A549 (cell line): Measurements from ENCODE around the gene EPB41L4B. TPM values are rescaled to one million over a fixed set of nuclear protein-coding genes. Genes with fewer than 3 reads are reported as not detected.

Experiments
- ATAC-seq, 2 experiments: fragments of 200-7000 bp in 1 of 2; fragments of >200 bp in 1 of 2; cut with Nextera tagmentation in 1 of 2; cut with Tn5 transposase in 1 of 2; 3 replicates each; pipeline versions ENCODE4 v1.8.0 to v1.9.1; 2018 to 2020; ENCODE audit warnings: mild to moderate bottlenecking in 1 of 2, moderate library complexity in 1 of 2
- CTCF ChIA-PET: fragments of 300-600 bp; sonication (Branson Sonifier 250); formaldehyde crosslinking; extraction: SDS; loops from one replicate; lab custom pipeline; 2021; ENCODE audit warnings: antibody characterized with exemption, inconsistent platforms; lab: Yijun Ruan, JAX
- POLR2A ChIA-PET: fragments of 350-600 bp; formaldehyde crosslinking; extraction: SDS; loops from one replicate; lab custom pipeline; 2021; ENCODE audit warnings: antibody characterized with exemption, inconsistent platforms; lab: Yijun Ruan, JAX
- DNase-seq, 2 experiments: peaks; one replicate each; pipeline versions ENCODE4 v3.0.0 to v3.0.0-alpha.2; 2011 to 2016; ENCODE audit warnings: low read depth in 1 of 2, low spot score in 1 of 2
- FAIRE-seq: peaks from 2 replicates; lab custom pipeline; 2011; peaks lifted over from hg19 to GRCh38; lab: Jason Lieb, UNC
- H3K27ac ChIP-seq, 2 experiments: fragments of >200 bp; sonication (Bioruptor Twin); formaldehyde crosslinking; 3 replicates each; pipeline ENCODE4 v1.5.1; 2016 to 2017
- H3K4me1 ChIP-seq: fragments of >200 bp; sonication (Bioruptor Twin); formaldehyde crosslinking; 3 replicates; pipeline ENCODE4 v1.6.1; 2016
- H3K4me2 ChIP-seq: fragments of >200 bp; sonication (Bioruptor Twin); formaldehyde crosslinking; 3 replicates; pipeline ENCODE4 v1.6.1; 2016
- H3K4me3 ChIP-seq: fragments of >200 bp; sonication (Bioruptor Twin); formaldehyde crosslinking; 3 replicates; pipeline ENCODE4 v1.5.1; 2016
- H3K9me3 ChIP-seq: fragments of >200 bp; sonication (Bioruptor Twin); formaldehyde crosslinking; 3 replicates; pipeline ENCODE4 v1.6.1; 2016
- BCL3 ChIP-seq: fragments of >200 bp; sonication (Bioruptor Twin); formaldehyde crosslinking; IDR thresholded peaks from 3 replicates; pipeline ENCODE4 v1.6.1; 2016
- BHLHE40 ChIP-seq: IDR thresholded peaks from 2 replicates; pipeline ENCODE4 v1.6.1; 2012; ENCODE audit warnings: low read depth, low read length, inconsistent platforms
- CHD2 ChIP-seq: fragments of 150-350 bp; IDR thresholded peaks from 2 replicates; pipeline ENCODE4 v1.6.1; 2014; ENCODE audit warnings: low read length; ENCODE audit not compliant: partially characterized antibody
- CHD4 ChIP-seq: fragments of 200-600 bp; sonication (generic); IDR thresholded peaks from 2 replicates; pipeline ENCODE4 v1.6.1; 2016; ENCODE audit warnings: antibody characterized with exemption, mild to moderate bottlenecking, borderline replicate concordance
- CTCF ChIP-seq: fragments of >200 bp; sonication (Bioruptor Twin); formaldehyde crosslinking; IDR thresholded peaks from 3 replicates; pipeline ENCODE4 v1.5.1; 2016
- E2F6 ChIP-seq: IDR thresholded peaks from 2 replicates; pipeline ENCODE4 v1.6.1; 2012; ENCODE audit warnings: low read depth, borderline replicate concordance
- EHF ChIP-seq: fragments of 250-450 bp; sonication (Bioruptor Pico); IDR thresholded peaks from 2 replicates; pipeline ENCODE4 v1.5.0; 2020; ENCODE audit warnings: mild to moderate bottlenecking
- FOSB ChIP-seq: fragments of 250-450 bp; sonication (Bioruptor Pico); IDR thresholded peaks from 2 replicates; pipeline ENCODE4 v1.5.0; 2020; ENCODE audit warnings: mild to moderate bottlenecking, moderate library complexity
- GATA3 ChIP-seq: IDR thresholded peaks from 2 replicates; pipeline ENCODE4 v1.6.1; 2012; ENCODE audit warnings: borderline replicate concordance
- HDAC2 ChIP-seq: fragments of 200-600 bp; sonication (generic); IDR thresholded peaks from 2 replicates; pipeline ENCODE4 v1.6.1; 2016
- HES2 ChIP-seq: fragments of >200 bp; sonication (Bioruptor Twin); formaldehyde crosslinking; IDR thresholded peaks from 2 replicates; pipeline ENCODE4 v1.6.1; 2016
- HEYL ChIP-seq: fragments of 250-450 bp; sonication (Bioruptor Pico); IDR thresholded peaks from 2 replicates; pipeline ENCODE4 v1.8.0; 2021; ENCODE audit warnings: mild to moderate bottlenecking, moderate library complexity
- HOXA7 ChIP-seq: fragments of 250-450 bp; sonication (Bioruptor Pico); IDR thresholded peaks from 2 replicates; pipeline ENCODE4 v1.5.0; 2020; ENCODE audit warnings: mild to moderate bottlenecking, moderate library complexity
- HOXB5 ChIP-seq: fragments of 250-450 bp; sonication (Bioruptor Pico); IDR thresholded peaks from 2 replicates; pipeline ENCODE4 v1.5.0; 2020; ENCODE audit warnings: mild to moderate bottlenecking, moderate library complexity
- JUN ChIP-seq, 2 experiments: fragments of >200 bp; sonication (Bioruptor Twin); formaldehyde crosslinking; IDR thresholded peaks; 2 replicates in 1 of 2; 3 replicates in 1 of 2; pipeline ENCODE4 v1.6.1; 2016 to 2017
- KDM1A ChIP-seq: fragments of 200-600 bp; sonication (generic); IDR thresholded peaks from 2 replicates; pipeline ENCODE4 v1.6.1; 2016; ENCODE audit warnings: low read depth, mild to moderate bottlenecking
- NFE2L2 ChIP-seq: fragments of 150-350 bp; conservative IDR thresholded peaks from 2 replicates; pipeline ENCODE4 v1.6.1; 2014; ENCODE audit warnings: low read length
- NPAS2 ChIP-seq: fragments of 250-450 bp; sonication (Bioruptor Pico); IDR thresholded peaks from 2 replicates; pipeline ENCODE4 v1.8.0; 2022; ENCODE audit warnings: mild to moderate bottlenecking, moderate library complexity, borderline replicate concordance
- PBX3 ChIP-seq: IDR thresholded peaks from 2 replicates; pipeline ENCODE4 v1.6.1; 2012
- PHF8 ChIP-seq: fragments of 200-600 bp; sonication (generic); IDR thresholded peaks from 2 replicates; pipeline ENCODE4 v1.6.1; 2016; ENCODE audit warnings: low read depth, mild to moderate bottlenecking, antibody characterized with exemption, moderate library complexity, borderline replicate concordance
- POLR2AphosphoS2 ChIP-seq: conservative IDR thresholded peaks from 2 replicates; pipeline ENCODE4 v1.6.1; 2012; ENCODE audit warnings: low read length, improper control_type of control experiment, inconsistent platforms
- RAD21 ChIP-seq, 2 experiments: fragments of >200 bp in 1 of 2; sonication (Bioruptor Twin) in 1 of 2; formaldehyde crosslinking in 1 of 2; IDR thresholded peaks in 1 of 2; conservative IDR thresholded peaks in 1 of 2; 2 replicates in 1 of 2; 3 replicates in 1 of 2; pipeline ENCODE4 v1.6.1; 2012 to 2018; ENCODE audit warnings: inconsistent platforms in 1 of 2
- REST ChIP-seq: fragments of 200-600 bp; sonication (generic); IDR thresholded peaks from 2 replicates; pipeline ENCODE4 v1.6.1; 2016; ENCODE audit warnings: antibody characterized with exemption, mild to moderate bottlenecking, moderate library complexity
- RFX5 ChIP-seq: fragments of 450-650 bp; IDR thresholded peaks from 2 replicates; pipeline ENCODE4 v1.7.1; 2014; ENCODE audit warnings: antibody characterized with exemption, mild to moderate bottlenecking, moderate library complexity
- SREBF2 ChIP-seq: fragments of 450-650 bp; IDR thresholded peaks from 2 replicates; pipeline ENCODE4 v1.6.1; 2014; ENCODE audit warnings: mild to moderate bottlenecking, moderate library complexity
- TFCP2L1 ChIP-seq: fragments of 250-450 bp; sonication (Bioruptor Pico); IDR thresholded peaks from 2 replicates; pipeline ENCODE4 v1.5.0; 2021; ENCODE audit warnings: mild to moderate bottlenecking
- ZC3H11A ChIP-seq: fragments of 450-650 bp; IDR thresholded peaks from 2 replicates; pipeline ENCODE4 v1.6.1; 2014; ENCODE audit warnings: antibody characterized with exemption, mild to moderate bottlenecking
- ZFP36 ChIP-seq: fragments of 450-650 bp; IDR thresholded peaks from 2 replicates; pipeline ENCODE4 v1.6.1; 2014; ENCODE audit warnings: borderline replicate concordance; ENCODE audit not compliant: partially characterized antibody
- WGBS: methylation state at CpG from one replicate; pipeline ENCODE4 v1.1.6; 2017; ENCODE audit errors: missing lambda C conversion rate; 5-methylcytosine and 5-hydroxymethylcytosine counted together
- polyA plus RNA-seq, 4 experiments: library from polyadenylated mRNA; depleted of rRNA in 3 of 4; stranded (reverse); fragments of >200 nt; fragmentation: RNase III in 1 of 4; extraction: RNeasy Plus Mini Kit Qiagen cat#74134 plus additional on column Dnase treatment in 1 of 4; gene quantifications; 2 replicates in 3 of 4; 3 replicates in 1 of 4; pipeline ENCODE4 v1.2.3, GENCODE V29; 2011 to 2017

The EPB41L4B gene
- polyA plus RNA-seq, 2 of the 4 experiments (the other 2 are of a cell fraction): 7.9 to 22.0 TPM

GRCh38 chr9:109159583-109159982, 161.3 kb downstream of the EPB41L4B start:
- Histone ChIP-seq H3K9me3 (no peaks in the 10 kb centered on the region), H3K27ac (no peak overlapping the region)
- ChIA-PET POLR2A (no interaction called here), CTCF (interaction anchor here (0.6 to 1.3 kb wide), 3 partner anchors 40 to 281 kb away, joined by 3 to 5 read pairs (median 3); partner anchors contain the start of gene TMEM245)
- WGBS: 80% methylated on average over 4 of the region's 4 CpGs
- no peak for FAIRE-seq
- TF ChIP-seq RAD21 (conservative IDR thresholded peaks at IDR 0.05 in 1 of 2, IDR thresholded peaks at IDR 0.05 in 1 of 2) (no peak), HES2 (no peak), EHF (no peak), E2F6 (no peak), HEYL (CRISPR knock-in tag) (no peak), KDM1A (no peak), HOXA7 (no peak), PHF8 (no peak), NPAS2 (CRISPR knock-in tag) (no peak), POLR2AphosphoS2 (no peak), ZFP36 (no peak), BHLHE40 (no peak), ZC3H11A (no peak), BCL3 (no peak)
- TF ChIP-seq, all 56 proteins: peak for 0
- H3K4me1 ChIP-seq: no peaks in the 10 kb centered on the region
- no peak for ATAC-seq
- no peak overlapping the region for H3K4me2 ChIP-seq
- no peak for DNase-seq
- H3K4me3 ChIP-seq: no peak overlapping the region

GRCh38 chr9:109158651-109159050, 162.2 kb downstream of the EPB41L4B start:
- no peak for TF ChIP-seq CHD4
- no peak for TF ChIP-seq SREBF2
- TF ChIP-seq CHD2: no peak
- no peak for TF ChIP-seq FOSB (CRISPR knock-in tag)
- TF ChIP-seq PBX3: no peak
- no peak for TF ChIP-seq CTCF
- TF ChIP-seq HDAC2: no peak
- TF ChIP-seq TFCP2L1 (CRISPR knock-in tag): no peak
- TF ChIP-seq GATA3: no peak
- TF ChIP-seq RFX5: no peak
- TF ChIP-seq REST: no peak
- no peak for TF ChIP-seq JUN (IDR thresholded peaks at IDR 0.05)
- no peak for TF ChIP-seq NFE2L2
- no peak for TF ChIP-seq HOXB5 (CRISPR knock-in tag)
- no peak for DNase-seq
- Histone ChIP-seq H3K27ac (no peak overlapping the region), H3K4me2 (no peak overlapping the region), H3K4me1 (no peaks in the 10 kb centered on the region), H3K9me3 (0 out of 3 replicates have a peak, but pooled peaks cover 3% of the 10 kb centered on the region), H3K4me3 (no peak overlapping the region)
- ChIA-PET CTCF (interaction anchor here (0.9 kb wide), 1 partner anchor 39 kb away, joined by 3 read pairs; the partner anchor contains the start of gene TMEM245), POLR2A (no interaction called here)
- no peak for ATAC-seq
- no peak for FAIRE-seq
